SH-SY5Y (cell line): ENCODE results near the gene COX19.

ENCODE experiments used
- GATA2 ChIP-seq: IDR thresholded peaks from 2 replicates; pipeline ENCODE4 v1.6.1; 2011; ENCODE audit warnings: mild to moderate bottlenecking, low read depth, low read length
- GATA3 ChIP-seq: IDR thresholded peaks from 2 replicates; pipeline ENCODE4 v1.6.1; 2011; ENCODE audit warnings: low read depth, mild to moderate bottlenecking, low read length, moderate library complexity

GRCh38 chr7:1004018-1004852 lies 28.9 kb upstream of the COX19 start:
- no peak for TF ChIP-seq GATA3
- no peak for TF ChIP-seq GATA2
